ENCODE data around the gene MBP.

MBP gene

DNA sequence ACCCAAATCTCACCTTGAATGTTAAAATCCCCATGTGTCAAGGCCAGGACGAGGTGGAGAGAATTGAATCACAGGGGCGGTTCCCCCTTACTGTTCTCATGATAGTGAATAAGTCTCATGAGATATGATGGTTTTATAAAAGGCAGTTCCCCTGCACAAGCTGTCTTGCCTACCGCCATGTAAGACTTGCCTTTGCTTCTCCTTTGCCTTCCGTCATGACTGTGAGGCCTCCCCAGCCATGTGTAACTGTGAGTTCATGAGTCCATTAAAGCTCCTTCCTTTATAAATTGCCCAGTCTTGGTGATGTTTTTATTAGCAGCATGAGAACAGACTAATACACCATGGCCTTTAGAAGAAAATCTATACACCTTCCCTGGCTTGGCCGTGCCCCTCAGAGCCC lies 7.4 kb upstream of the MBP start:
- no peak overlapping the region for H3K4me3 Mint-ChIP-seq
- no peak overlapping the region for H3K27ac Mint-ChIP-seq
- TF ChIP-seq CTCF (IDR thresholded peaks at IDR 0.05; ENCODE audit: unreplicated experiment in 3 of 3) = no peak
- peaks cover 15% of the 10 kb centered on the region for H3K36me3 Mint-ChIP-seq (ENCODE audit: low read depth)
- H3K27me3 Mint-ChIP-seq (ENCODE audit: low read depth) = peaks cover 33% of the 10 kb centered on the region
- H3K9me3 Mint-ChIP-seq = peaks cover 21% of the 10 kb centered on the region
- H3K4me1 Mint-ChIP-seq = no peaks in the 10 kb centered on the region

GRCh38 chr18:77139619-77140018 lies 7.0 kb upstream of the MBP start:
- peaks cover 2% of the 10 kb centered on the region for H3K4me1 Mint-ChIP-seq
- no peak overlapping the region for H3K27ac Mint-ChIP-seq
- no peak for TF ChIP-seq CTCF (IDR thresholded peaks at IDR 0.05; ENCODE audit: unreplicated experiment in 3 of 3)
- peaks cover 37% of the 10 kb centered on the region for H3K27me3 Mint-ChIP-seq (ENCODE audit: low read depth)
- peaks cover 18% of the 10 kb centered on the region for H3K9me3 Mint-ChIP-seq
- no peak overlapping the region for H3K4me3 Mint-ChIP-seq
- peaks cover 15% of the 10 kb centered on the region for H3K36me3 Mint-ChIP-seq (ENCODE audit: low read depth)

- peak overlapping the region in 1 of 3 experiments; percentile 10 for H3K27ac Mint-ChIP-seq
- H3K36me3 Mint-ChIP-seq (ENCODE audit: low read depth) = peaks cover 11% of the 10 kb centered on the region
- peaks cover 12% of the 10 kb centered on the region for H3K9me3 Mint-ChIP-seq
- peaks cover 15% of the 10 kb centered on the region for H3K4me1 Mint-ChIP-seq
- TF ChIP-seq CTCF (IDR thresholded peaks at IDR 0.05; ENCODE audit: unreplicated experiment in 3 of 3) = no peak
- H3K27me3 Mint-ChIP-seq (ENCODE audit: low read depth) = peaks cover 46% of the 10 kb centered on the region
- H3K4me3 Mint-ChIP-seq = no peak overlapping the region
These were observed 5.7 kb upstream of the MBP start for GRCh38 chr18:77138270-77138669.

GRCh38 chr18:77137851-77138250 lies 5.3 kb upstream of the MBP start:
- Mint-ChIP-seq H3K27me3 (ENCODE audit: low read depth) (peaks cover 50% of the 10 kb centered on the region), H3K9me3 (peaks cover 10% of the 10 kb centered on the region), H3K27ac (no peak overlapping the region), H3K4me1 (peaks cover 16% of the 10 kb centered on the region), H3K36me3 (ENCODE audit: low read depth) (peaks cover 11% of the 10 kb centered on the region), H3K4me3 (no peak overlapping the region)
- no peak for TF ChIP-seq CTCF (IDR thresholded peaks at IDR 0.05; ENCODE audit: unreplicated experiment in 3 of 3)

GRCh38 chr18:77136871-77137665 lies 4.5 kb upstream of the MBP start:
- H3K9me3 Mint-ChIP-seq = peaks cover 2% of the 10 kb centered on the region
- peaks cover 16% of the 10 kb centered on the region for H3K4me1 Mint-ChIP-seq
- TF ChIP-seq CTCF (IDR thresholded peaks at IDR 0.05; ENCODE audit: unreplicated experiment in 3 of 3) = no peak
- no peak overlapping the region for H3K27ac Mint-ChIP-seq
- no peak overlapping the region for H3K4me3 Mint-ChIP-seq
- H3K27me3 Mint-ChIP-seq (ENCODE audit: low read depth) = peaks cover 45% of the 10 kb centered on the region
- peaks cover 3% of the 10 kb centered on the region for H3K36me3 Mint-ChIP-seq (ENCODE audit: low read depth)

Measured in nephron (organoid).